Mucosa of stomach (tissue), 1 donor: ENCODE results near the gene TECPR2.

ENCODE experiments used
- H3K27me3 ChIP-seq: one replicate; pipeline ENCODE4 v1.7.0; 2013; ENCODE audit warnings: mild to moderate bottlenecking, low read length; ENCODE audit not compliant: control insufficient read depth, insufficient read depth
- H3K36me3 ChIP-seq: one replicate; pipeline ENCODE4 v1.7.0; 2013; ENCODE audit warnings: low read length; ENCODE audit not compliant: control insufficient read depth, insufficient read depth
- H3K4me1 ChIP-seq: one replicate; pipeline ENCODE4 v1.7.0; 2013; ENCODE audit warnings: mild to moderate bottlenecking, low read length; ENCODE audit not compliant: control insufficient read depth, insufficient read depth
- H3K4me3 ChIP-seq: one replicate; pipeline ENCODE4 v1.7.0; 2013; ENCODE audit warnings: low read length
- H3K9ac ChIP-seq: one replicate; pipeline ENCODE4 v1.7.0; 2013; ENCODE audit warnings: mild to moderate bottlenecking, low read length, moderate library complexity
- H3K9me3 ChIP-seq: one replicate; pipeline ENCODE4 v1.7.0; 2013; ENCODE audit warnings: mild to moderate bottlenecking, low read length, moderate library complexity; ENCODE audit not compliant: control insufficient read depth
- donor health status: Pancreatic carcinoma.

Gene TECPR2

GRCh38 chr14:102390064-102390855, 27.5 kb downstream of the TECPR2 start:
- H3K9me3 ChIP-seq = no peaks in the 10 kb centered on the region
- H3K9ac ChIP-seq = no peak overlapping the region
- no peaks in the 10 kb centered on the region for H3K36me3 ChIP-seq
- no peaks in the 10 kb centered on the region for H3K27me3 ChIP-seq
- no peak overlapping the region for H3K4me3 ChIP-seq
- H3K4me1 ChIP-seq = no peaks in the 10 kb centered on the region

- no peaks in the 10 kb centered on the region for H3K9me3 ChIP-seq
- H3K4me1 ChIP-seq = no peaks in the 10 kb centered on the region
- no peaks in the 10 kb centered on the region for H3K36me3 ChIP-seq
- H3K9ac ChIP-seq = no peak overlapping the region
- no peaks in the 10 kb centered on the region for H3K27me3 ChIP-seq
- H3K4me3 ChIP-seq = no peak overlapping the region
Measured at GRCh38 chr14:102392506-102392905, 29.8 kb downstream of the TECPR2 start.

- Histone ChIP-seq H3K4me1 (no peaks in the 10 kb centered on the region), H3K36me3 (no peaks in the 10 kb centered on the region), H3K9ac (no peak overlapping the region), H3K9me3 (no peaks in the 10 kb centered on the region), H3K4me3 (no peak overlapping the region), H3K27me3 (no peaks in the 10 kb centered on the region)
Measured at GRCh38 chr14:102394717-102395375, 32.1 kb downstream of the TECPR2 start.

GRCh38 chr14:102396521-102396920, 33.8 kb downstream of the TECPR2 start:
- H3K9ac ChIP-seq = no peak overlapping the region
- no peak overlapping the region for H3K4me3 ChIP-seq

GRCh38 chr14:102403028-102403427, 40.3 kb downstream of the TECPR2 start:
- H3K4me1 ChIP-seq = no peaks in the 10 kb centered on the region
- no peak overlapping the region for H3K4me3 ChIP-seq
- no peaks in the 10 kb centered on the region for H3K9me3 ChIP-seq
- no peaks in the 10 kb centered on the region for H3K36me3 ChIP-seq
- H3K9ac ChIP-seq = no peak overlapping the region
- H3K27me3 ChIP-seq = no peaks in the 10 kb centered on the region

More at GRCh38 chr14:102396521-102396920, 33.8 kb downstream of the TECPR2 start:
- no peaks in the 10 kb centered on the region for H3K4me1 ChIP-seq
- no peaks in the 10 kb centered on the region for H3K36me3 ChIP-seq
- H3K27me3 ChIP-seq = no peaks in the 10 kb centered on the region
- no peaks in the 10 kb centered on the region for H3K9me3 ChIP-seq

- Histone ChIP-seq H3K4me1 (no peaks in the 10 kb centered on the region), H3K9me3 (no peaks in the 10 kb centered on the region), H3K4me3 (no peak overlapping the region), H3K9ac (no peak overlapping the region), H3K36me3 (no peaks in the 10 kb centered on the region), H3K27me3 (no peaks in the 10 kb centered on the region)
Measured at GRCh38 chr14:102407258-102407657, 44.5 kb downstream of the TECPR2 start.

GRCh38 chr14:102408724-102409123, 46.0 kb downstream of the TECPR2 start:
- Histone ChIP-seq H3K9ac (no peak overlapping the region), H3K36me3 (no peaks in the 10 kb centered on the region)

GRCh38 chr14:102415671-102416070, 52.9 kb downstream of the TECPR2 start:
- Histone ChIP-seq H3K4me3 (no peak overlapping the region), H3K9ac (no peak overlapping the region), H3K36me3 (no peaks in the 10 kb centered on the region), H3K27me3 (no peaks in the 10 kb centered on the region), H3K4me1 (no peaks in the 10 kb centered on the region), H3K9me3 (no peaks in the 10 kb centered on the region)

More at GRCh38 chr14:102408724-102409123, 46.0 kb downstream of the TECPR2 start:
- Histone ChIP-seq H3K9me3 (no peaks in the 10 kb centered on the region), H3K4me3 (no peak overlapping the region), H3K27me3 (no peaks in the 10 kb centered on the region), H3K4me1 (no peaks in the 10 kb centered on the region)

- Histone ChIP-seq H3K36me3 (no peaks in the 10 kb centered on the region), H3K4me1 (no peaks in the 10 kb centered on the region), H3K9ac (no peak overlapping the region)
Measured at GRCh38 chr14:102417001-102417431, 54.3 kb downstream of the TECPR2 start.

GRCh38 chr14:102417646-102418045, 54.9 kb downstream of the TECPR2 start:
- Histone ChIP-seq H3K4me3 (no peak overlapping the region), H3K27me3 (no peaks in the 10 kb centered on the region), H3K4me1 (no peaks in the 10 kb centered on the region), H3K9ac (no peak overlapping the region), H3K36me3 (no peaks in the 10 kb centered on the region), H3K9me3 (no peaks in the 10 kb centered on the region)

More at GRCh38 chr14:102417001-102417431, 54.3 kb downstream of the TECPR2 start:
- Histone ChIP-seq H3K27me3 (no peaks in the 10 kb centered on the region), H3K4me3 (no peak overlapping the region), H3K9me3 (no peaks in the 10 kb centered on the region)

GRCh38 chr14:102418169-102418852, 55.6 kb downstream of the TECPR2 start:
- H3K9ac ChIP-seq = no peak overlapping the region
- H3K4me3 ChIP-seq = no peak overlapping the region
- H3K36me3 ChIP-seq = no peaks in the 10 kb centered on the region
- H3K9me3 ChIP-seq = no peaks in the 10 kb centered on the region
- H3K4me1 ChIP-seq = no peaks in the 10 kb centered on the region
- H3K27me3 ChIP-seq = no peaks in the 10 kb centered on the region

GRCh38 chr14:102418853-102419240, 56.1 kb downstream of the TECPR2 start:
- H3K9ac ChIP-seq = no peak overlapping the region
- H3K4me3 ChIP-seq = no peak overlapping the region
- H3K27me3 ChIP-seq = no peaks in the 10 kb centered on the region
- no peaks in the 10 kb centered on the region for H3K36me3 ChIP-seq
- H3K4me1 ChIP-seq = no peaks in the 10 kb centered on the region
- no peaks in the 10 kb centered on the region for H3K9me3 ChIP-seq
